SK-N-SH (cell line): Measurements from ENCODE around the gene C17orf100. TPM values are rescaled to one million over a fixed set of nuclear protein-coding genes. Genes with fewer than 3 reads are reported as not detected.

Experiments used
- CTCF ChIA-PET: fragments of 300-600, 350-600 bp; formaldehyde crosslinking; extraction: SDS; loops from one replicate; lab custom pipeline; 2021; lab: Yijun Ruan, JAX
- POLR2A ChIA-PET: fragments of 350-600 bp; sonication (Branson Sonifier 250); formaldehyde crosslinking; extraction: SDS; loops from one replicate; lab custom pipeline; 2020; ENCODE audit warnings: antibody characterized with exemption, inconsistent platforms; lab: Yijun Ruan, JAX
- DNase-seq: peaks from one replicate; pipeline ENCODE4 v3.0.0; 2012
- H2AFZ ChIP-seq: fragments of 200-600 bp; sonication (generic); 2 replicates; pipeline ENCODE4 v1.8.1; 2016; ENCODE audit warnings: antibody characterized with exemption, mild to moderate bottlenecking, low read depth
- H3F3A ChIP-seq: fragments of 200-600 bp; sonication (generic); replicated peaks from 2 replicates; pipeline ENCODE3; 2016; ENCODE audit warnings: antibody characterized with exemption, mild to moderate bottlenecking; ENCODE audit not compliant: insufficient read depth
- H3K27ac ChIP-seq, 2 experiments: fragments of 200-500 bp in 1 of 2; fragments of 200-600 bp in 1 of 2; sonication (Bioruptor generic) in 1 of 2; sonication (generic), shearing (Covaris generic) in 1 of 2; 2 replicates each; pipeline versions ENCODE4 v1.5.1 to v1.6.1; 2014 to 2016; ENCODE audit warnings: low read depth in 2 of 2, inconsistent platforms in 1 of 2, low read length in 1 of 2, mild to moderate bottlenecking in 1 of 2, mixed read lengths in 1 of 2
- H3K27me3 ChIP-seq: fragments of 200-600 bp; sonication (generic), shearing (Covaris generic); 2 replicates; pipeline ENCODE4 v1.6.1; 2016; ENCODE audit warnings: mixed run types; ENCODE audit not compliant: insufficient read depth
- H3K36me3 ChIP-seq, 2 experiments: fragments of 200-500 bp in 1 of 2; fragments of 200-600 bp in 1 of 2; sonication (Bioruptor generic) in 1 of 2; sonication (generic) in 1 of 2; replicated peaks in 1 of 2; 2 replicates each; pipeline versions ENCODE3 to v1.5.1; 2014 to 2016; ENCODE audit warnings: low read length in 1 of 2, mild to moderate bottlenecking in 1 of 2; ENCODE audit not compliant: insufficient read depth in 2 of 2, control insufficient read depth in 1 of 2
- H3K4me1 ChIP-seq, 2 experiments: fragments of 200-500 bp in 1 of 2; fragments of 200-600 bp in 1 of 2; sonication (Bioruptor generic) in 1 of 2; sonication (generic), shearing (Covaris generic) in 1 of 2; 2 replicates each; pipeline versions ENCODE4 v1.5.1 to v1.6.1; 2014 to 2016; ENCODE audit warnings: low read depth in 1 of 2, low read length in 1 of 2, mixed run types in 1 of 2; ENCODE audit not compliant: insufficient read depth in 2 of 2, control insufficient read depth in 1 of 2
- H3K4me2 ChIP-seq: fragments of 200-600 bp; sonication (generic), shearing (Covaris generic); 2 replicates; pipeline ENCODE4 v1.6.1; 2017; ENCODE audit warnings: mixed run types
- H3K4me3 ChIP-seq, 2 experiments: fragments of 200-500 bp in 1 of 2; fragments of 200-600 bp in 1 of 2; sonication (Bioruptor generic) in 1 of 2; sonication (generic), shearing (Covaris generic) in 1 of 2; 2 replicates each; pipeline versions ENCODE4 v1.5.1 to v1.8.1; 2014 to 2016; ENCODE audit warnings: low read depth in 2 of 2, inconsistent platforms in 1 of 2, low read length in 1 of 2, mild to moderate bottlenecking in 1 of 2, mixed read lengths in 1 of 2, moderate library complexity in 1 of 2
- H3K79me2 ChIP-seq: fragments of 200-600 bp; sonication (generic); 2 replicates; pipeline ENCODE4 v1.8.1; 2017; ENCODE audit warnings: mild to moderate bottlenecking; ENCODE audit not compliant: insufficient read depth
- H3K9ac ChIP-seq: fragments of 200-600 bp; sonication (generic); 2 replicates; pipeline ENCODE4 v1.6.1; 2017; ENCODE audit warnings: mixed run types
- H3K9me2 ChIP-seq: fragments of 200-600 bp; sonication (generic); 2 replicates; pipeline ENCODE4 v1.6.1; 2017; ENCODE audit warnings: mixed run types
- H3K9me3 ChIP-seq: fragments of 200-600 bp; sonication (generic); 2 replicates; pipeline ENCODE4 v1.6.1; 2017; ENCODE audit warnings: mixed run types, mild to moderate bottlenecking, moderate library complexity
- H4K20me1 ChIP-seq: fragments of 200-600 bp; sonication (generic); 2 replicates; pipeline ENCODE4 v1.6.1; 2017; ENCODE audit warnings: mild to moderate bottlenecking, mixed run types; ENCODE audit not compliant: insufficient read depth
- CTCF ChIP-seq: fragments of 200-600 bp; sonication (generic); IDR thresholded peaks from 2 replicates; pipeline ENCODE4 v1.6.1; 2017; ENCODE audit warnings: antibody characterized with exemption, mild to moderate bottlenecking, moderate library complexity
- FOSL2 ChIP-seq: IDR thresholded peaks from 2 replicates; pipeline ENCODE4 v1.4.0; 2012; ENCODE audit warnings: low read depth, mild to moderate bottlenecking, moderate library complexity, borderline replicate concordance
- FOXM1 ChIP-seq: IDR thresholded peaks from 2 replicates; pipeline ENCODE4 v1.4.0; 2012; ENCODE audit warnings: low read depth, mild to moderate bottlenecking
- GABPA ChIP-seq: IDR thresholded peaks from 2 replicates; pipeline ENCODE4 v1.4.0; 2012; ENCODE audit warnings: low read depth, mild to moderate bottlenecking
- GATA2 ChIP-seq: sonication (generic); formaldehyde crosslinking; IDR thresholded peaks from 2 replicates; pipeline ENCODE4 v1.5.0; 2020; ENCODE audit warnings: mild to moderate bottlenecking, missing genetic modification reagents
- IRF3 ChIP-seq: fragments of 150-350 bp; IDR thresholded peaks from 2 replicates; pipeline ENCODE4 v1.6.1; 2016; ENCODE audit warnings: mild to moderate bottlenecking, low read depth, low read length
- MEF2A ChIP-seq: IDR thresholded peaks from 2 replicates; pipeline ENCODE4 v1.4.0; 2012; ENCODE audit warnings: low read depth, borderline replicate concordance
- MXI1 ChIP-seq: IDR thresholded peaks from 2 replicates; pipeline ENCODE4 v1.6.1; 2012; ENCODE audit warnings: mild to moderate bottlenecking, low read depth, low read length, improper control_type of control experiment
- NFIC ChIP-seq: IDR thresholded peaks from 2 replicates; pipeline ENCODE4 v1.4.0; 2012; ENCODE audit warnings: borderline replicate concordance
- NRF1 ChIP-seq: IDR thresholded peaks from 2 replicates; pipeline ENCODE4 v1.6.1; 2012; ENCODE audit warnings: low read depth, mild to moderate bottlenecking, low read length
- PBX3 ChIP-seq: IDR thresholded peaks from 2 replicates; pipeline ENCODE4; 2012
- RCOR1 ChIP-seq: fragments of 150-350 bp; IDR thresholded peaks from 2 replicates; pipeline ENCODE4 v1.6.1; 2017; ENCODE audit warnings: antibody characterized with exemption, low read length
- REST ChIP-seq: IDR thresholded peaks from 2 replicates; pipeline ENCODE4 v1.6.1; 2012; ENCODE audit warnings: mild to moderate bottlenecking, low read depth, low read length, moderate library complexity
- RXRA ChIP-seq: IDR thresholded peaks from 2 replicates; pipeline ENCODE4 v1.4.0; 2012; ENCODE audit warnings: low read depth, mild to moderate bottlenecking, borderline replicate concordance
- SIN3A ChIP-seq: IDR thresholded peaks from 2 replicates; pipeline ENCODE4 v1.6.1; 2012; ENCODE audit warnings: low read depth, mild to moderate bottlenecking, low read length, moderate library complexity, borderline replicate concordance
- TAF1 ChIP-seq: IDR thresholded peaks from 2 replicates; pipeline ENCODE4 v1.6.1; 2012; ENCODE audit warnings: low read depth, mild to moderate bottlenecking, low read length, moderate library complexity, borderline replicate concordance
- USF2 ChIP-seq: fragments of 150-350 bp; IDR thresholded peaks from 2 replicates; pipeline ENCODE4 v1.6.1; 2017; ENCODE audit warnings: antibody characterized with exemption, low read length, low read depth, borderline replicate concordance
- whole genome bisulfite sequencing: methylation state at CpG from one replicate; pipeline ENCODE4 v1.1.6; 2017; ENCODE audit warnings: low lambda C conversion rate; 5-methylcytosine and 5-hydroxymethylcytosine counted together
- polyA plus RNA-seq, 3 experiments: library from polyadenylated mRNA; depleted of rRNA; stranded (reverse); fragments of >200 nt; gene quantifications; 2 replicates each; pipeline ENCODE4 v1.2.3, GENCODE V29; 2012

C17orf100 gene
- polyA plus RNA-seq, 1 of the 3 experiments (the other 2 are of a cell fraction): 2.6 TPM

- no peak overlapping the region for H3K4me3 ChIP-seq
- ChIA-PET CTCF (interaction anchor here (1.4 kb wide), 1 partner anchor 9 kb away, joined by 6 read pairs; no protein-coding TSS in a partner anchor), POLR2A (no interaction called here)
- H3K36me3 ChIP-seq: no peaks in the 10 kb centered on the region
- no peak for DNase-seq
- peaks cover 81% of the 10 kb centered on the region for H3K27me3 ChIP-seq
- no peaks in the 10 kb centered on the region for H3K9me3 ChIP-seq
- no peaks in the 10 kb centered on the region for H4K20me1 ChIP-seq
- no peaks in the 10 kb centered on the region for H3K4me1 ChIP-seq
- no peak overlapping the region for H3K9ac ChIP-seq
- H2AFZ ChIP-seq: no peak overlapping the region
- no peaks in the 10 kb centered on the region for H3K9me2 ChIP-seq
- TF ChIP-seq MEF2A (no peak), GABPA (no peak), NRF1 (no peak), USF2 (no peak), PBX3 (no peak), RXRA (no peak), FOXM1 (no peak), GATA2 (CRISPR knock-in tag) (no peak), SIN3A (no peak)
- H3K4me2 ChIP-seq: no peak overlapping the region
- H3K79me2 ChIP-seq: no peaks in the 10 kb centered on the region
- WGBS: 38% methylated on average over 6 of the region's 11 CpGs
- no peaks in the 10 kb centered on the region for H3F3A ChIP-seq
- no peak overlapping the region for H3K27ac ChIP-seq
These were observed 23.8 kb downstream of the C17orf100 start for GRCh38 chr17:6675201-6675825.

GRCh38 chr17:6676802-6677157 is 25.2 kb downstream of the C17orf100 start:
- 16% methylated on average over 3 of the region's 6 CpGs for WGBS
- Histone ChIP-seq H3K9me3 (no peaks in the 10 kb centered on the region), H3F3A (no peaks in the 10 kb centered on the region), H3K4me2 (no peak overlapping the region), H2AFZ (no peak overlapping the region), H3K4me1 (no peaks in the 10 kb centered on the region), H3K4me3 (no peak overlapping the region), H4K20me1 (no peaks in the 10 kb centered on the region), H3K36me3 (no peaks in the 10 kb centered on the region), H3K27ac (no peak overlapping the region), H3K9me2 (no peaks in the 10 kb centered on the region), H3K27me3 (peaks cover 86% of the 10 kb centered on the region), H3K79me2 (no peaks in the 10 kb centered on the region), H3K9ac (no peak overlapping the region)
- ChIA-PET CTCF (interaction anchor here (0.8 to 1.8 kb wide), 2 partner anchors 10 to 25 kb away, joined by 3 to 12 read pairs; no protein-coding TSS in a partner anchor), POLR2A (no interaction called here)
- no peak for DNase-seq
- TF ChIP-seq MEF2A (no peak), RXRA (no peak), IRF3 (no peak), FOXM1 (no peak), SIN3A (no peak), REST (no peak), TAF1 (no peak), NFIC (no peak), MXI1 (no peak), CTCF (no peak), RCOR1 (no peak), FOSL2 (no peak)
